Panc1 (cell line): Measurements from ENCODE around the gene AMOTL1.
"Not testable (repeated sequence)": the region's sequence is repeated elsewhere in the genome, so short reads cannot be mapped to it uniquely, and the experiment has no call there.

Experiments
- CTCF ChIP-seq: fragments of 450-650 bp; IDR thresholded peaks from 2 replicates; pipeline ENCODE4 v1.5.1; 2017; ENCODE audit warnings: mild to moderate bottlenecking
- REST ChIP-seq, 2 experiments: IDR thresholded peaks; 2 replicates each; pipeline ENCODE4 v1.6.1; 2011 to 2012; ENCODE audit warnings: low read depth in 2 of 2, control low read depth in 1 of 2, low read length in 1 of 2, mild to moderate bottlenecking in 1 of 2, moderate library complexity in 1 of 2; ENCODE audit not compliant: insufficient read depth in 1 of 2
- SIN3A ChIP-seq: IDR thresholded peaks from 2 replicates; pipeline ENCODE4 v1.6.1; 2012; ENCODE audit warnings: low read depth, mild to moderate bottlenecking, low read length, moderate library complexity, borderline replicate concordance; ENCODE audit not compliant: insufficient read depth

- TF ChIP-seq CTCF; SIN3A; REST (IDR thresholded peaks at IDR 0.05; ENCODE audit: insufficient read depth in 1 of 2, low read depth in 2 of 2, low read length in 1 of 2): not testable (repeated sequence)
Observed at GRCh38 chr11:94913718-94914394, 145.7 kb downstream of the AMOTL1 start.
